T-helper 1 cell treated with Interleukin-12 subunit alpha and Interleukin-12 subunit beta and Interleukin-4 antibody, amounts not matched to agents 30 μg/mL and 1 μg/mL, for 36 hours (primary cell): ENCODE measurements around the gene DUSP10.

ENCODE experiments used
- H3K27ac Mint-ChIP-seq: one replicate; pipeline ENCODE4 v1.8.0; 2021; ENCODE audit warnings: mild to moderate bottlenecking, mixed read lengths
- H3K27me3 Mint-ChIP-seq: one replicate; pipeline ENCODE4 v1.8.0; 2021; ENCODE audit warnings: low read depth, mixed read lengths
- H3K36me3 Mint-ChIP-seq: one replicate; pipeline ENCODE4 v1.8.0; 2021; ENCODE audit warnings: low read depth, mixed read lengths
- H3K4me1 Mint-ChIP-seq: one replicate; pipeline ENCODE4 v1.8.0; 2021; ENCODE audit warnings: low read depth, mixed read lengths
- H3K4me3 Mint-ChIP-seq: one replicate; pipeline ENCODE4 v1.8.0; 2021; ENCODE audit warnings: mild to moderate bottlenecking, moderate library complexity, mixed read lengths
- H3K9me3 Mint-ChIP-seq: one replicate; pipeline ENCODE4 v1.8.0; 2021; ENCODE audit warnings: mixed read lengths

Gene DUSP10

DNA sequence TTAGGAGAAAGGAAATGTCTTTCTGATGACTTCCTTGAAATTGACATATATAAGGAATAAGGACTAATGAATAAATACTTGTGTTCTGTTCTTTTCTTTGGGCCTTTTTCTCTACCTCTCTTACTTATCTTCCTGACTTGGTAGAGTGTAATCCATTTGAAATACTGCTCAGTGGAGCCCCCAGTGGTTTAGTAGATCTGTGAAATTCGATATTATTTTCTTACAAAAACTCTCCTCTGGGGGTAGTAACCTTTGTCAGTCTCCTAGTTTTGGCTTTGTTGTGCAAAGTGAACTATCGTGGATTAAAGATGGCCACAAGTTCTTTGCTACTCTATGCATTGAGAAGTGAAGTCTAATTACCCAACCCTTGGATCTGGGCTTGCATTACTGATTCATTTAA is 48.8 kb downstream of the DUSP10 start:
- no peak overlapping the region for H3K27ac Mint-ChIP-seq
- H3K27me3 Mint-ChIP-seq, result no peaks in the 10 kb centered on the region
- no peak overlapping the region for H3K4me3 Mint-ChIP-seq
- H3K9me3 Mint-ChIP-seq, result peaks cover 9% of the 10 kb centered on the region
- H3K36me3 Mint-ChIP-seq, result peaks cover 10% of the 10 kb centered on the region
- peaks cover 18% of the 10 kb centered on the region for H3K4me1 Mint-ChIP-seq

DNA sequence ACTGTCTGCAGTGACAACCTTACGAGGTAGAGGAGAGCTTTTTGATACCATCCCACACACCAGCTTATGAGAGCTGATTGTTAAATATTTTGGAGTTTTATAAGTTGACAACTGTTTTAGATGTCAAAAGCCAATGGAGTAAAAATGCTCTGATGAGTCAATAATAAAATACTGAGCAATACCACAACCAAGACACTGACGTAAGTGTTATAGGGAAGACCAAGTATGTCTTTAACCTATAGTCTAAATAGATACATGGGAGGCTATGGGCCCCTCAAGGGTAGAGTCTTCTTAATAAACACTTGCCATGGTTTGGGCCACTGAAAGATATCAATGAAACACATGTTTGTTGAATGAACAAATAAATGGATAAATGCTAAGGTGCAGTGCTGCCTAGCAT is 49.2 kb downstream of the DUSP10 start:
- Mint-ChIP-seq H3K27me3 (no peaks in the 10 kb centered on the region), H3K27ac (no peak overlapping the region), H3K9me3 (peaks cover 9% of the 10 kb centered on the region), H3K4me3 (no peak overlapping the region), H3K4me1 (peaks cover 18% of the 10 kb centered on the region), H3K36me3 (peaks cover 7% of the 10 kb centered on the region)

DNA sequence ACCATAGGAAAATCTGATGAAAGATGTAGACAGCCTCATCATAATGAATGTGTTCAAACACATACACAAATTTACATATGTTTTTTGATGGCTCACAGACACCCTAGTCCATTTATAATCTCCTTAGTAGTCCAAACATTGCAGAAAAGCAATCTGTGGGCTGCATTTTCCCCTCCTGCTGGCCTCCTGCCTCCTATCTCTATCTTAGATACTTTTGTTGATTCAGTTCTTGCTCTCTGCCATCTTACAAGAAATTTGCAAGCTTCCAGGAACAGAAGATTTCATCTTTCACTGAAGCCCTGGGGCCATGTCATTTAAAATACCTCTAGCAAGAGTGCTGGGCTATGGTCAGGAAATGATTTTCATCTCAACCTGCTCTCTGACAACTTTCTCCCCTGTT is 50.6 kb downstream of the DUSP10 start:
- Mint-ChIP-seq H3K27me3 (no peaks in the 10 kb centered on the region), H3K27ac (no peak overlapping the region)

DNA sequence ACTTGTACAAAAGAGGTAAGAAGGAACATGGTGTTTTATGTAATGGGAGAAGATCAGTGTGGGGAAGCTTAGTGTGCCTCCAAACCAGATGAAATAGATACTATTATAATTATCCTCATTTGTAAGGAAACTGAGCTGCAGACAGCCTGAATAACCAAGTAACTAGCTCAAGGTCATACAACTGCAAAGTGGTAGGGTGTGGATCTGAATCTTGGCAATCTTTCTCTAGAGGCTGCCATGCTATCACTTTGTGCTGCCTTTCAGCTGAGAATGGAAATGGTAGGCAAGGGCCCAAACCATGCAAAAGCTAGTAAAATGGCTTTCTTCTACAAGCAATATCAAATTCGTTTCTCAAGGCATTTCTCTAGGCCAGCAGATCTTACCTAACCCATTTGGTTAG is 51.0 kb downstream of the DUSP10 start:
- Mint-ChIP-seq H3K36me3 (peaks cover 2% of the 10 kb centered on the region), H3K27me3 (no peaks in the 10 kb centered on the region), H3K4me3 (no peak overlapping the region), H3K4me1 (peaks cover 18% of the 10 kb centered on the region), H3K9me3 (peaks cover 9% of the 10 kb centered on the region), H3K27ac (no peak overlapping the region)

More for the DNA sequence above, 50.6 kb downstream of the DUSP10 start:
- Mint-ChIP-seq H3K4me3 (no peak overlapping the region), H3K4me1 (peaks cover 18% of the 10 kb centered on the region), H3K9me3 (peaks cover 9% of the 10 kb centered on the region), H3K36me3 (peaks cover 2% of the 10 kb centered on the region)

DNA sequence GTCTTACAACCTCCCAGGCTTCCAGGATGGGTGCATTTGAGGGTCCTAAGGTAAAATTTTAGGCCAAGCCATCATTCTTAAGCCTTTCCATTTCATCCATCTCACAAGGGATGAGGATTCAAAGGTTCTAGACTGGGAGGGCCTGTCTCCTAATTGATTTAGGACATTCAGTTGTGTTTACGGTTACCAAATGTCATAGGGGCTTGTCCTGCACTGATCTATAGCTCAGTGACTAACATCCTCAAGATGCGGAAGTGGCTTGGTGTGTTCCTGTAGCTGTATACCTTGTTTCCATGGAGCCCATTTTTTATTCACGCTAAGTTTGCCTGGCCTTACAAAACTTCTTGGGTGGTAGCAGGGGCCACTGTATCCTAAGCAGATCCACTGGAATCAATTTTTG is 52.8 kb downstream of the DUSP10 start:
- Mint-ChIP-seq H3K9me3 (peaks cover 9% of the 10 kb centered on the region), H3K27ac (peak overlapping the region; percentile 34), H3K27me3 (no peaks in the 10 kb centered on the region), H3K36me3 (peaks cover 2% of the 10 kb centered on the region), H3K4me1 (peaks cover 18% of the 10 kb centered on the region), H3K4me3 (no peak overlapping the region)

DNA sequence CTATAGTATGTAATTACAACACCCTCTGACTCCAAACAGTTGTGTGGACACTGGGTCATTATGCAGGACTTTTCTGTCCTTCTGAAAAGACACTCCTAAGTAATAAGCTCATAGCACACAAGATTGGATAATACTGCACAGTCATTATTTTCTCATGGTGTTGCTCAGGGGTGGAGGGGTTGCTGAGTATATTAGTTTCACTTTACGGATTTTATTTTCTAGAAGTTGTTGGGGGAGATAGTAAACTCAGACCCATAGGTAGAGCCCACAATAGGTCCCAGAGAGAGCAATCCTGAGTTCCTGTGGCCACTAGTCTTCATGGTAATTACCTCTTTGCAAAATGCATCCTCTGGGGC is 53.4 kb downstream of the DUSP10 start:
- Mint-ChIP-seq H3K36me3 (no peaks in the 10 kb centered on the region), H3K27ac (no peak overlapping the region), H3K27me3 (no peaks in the 10 kb centered on the region), H3K9me3 (peaks cover 5% of the 10 kb centered on the region), H3K4me1 (peaks cover 18% of the 10 kb centered on the region), H3K4me3 (no peak overlapping the region)

DNA sequence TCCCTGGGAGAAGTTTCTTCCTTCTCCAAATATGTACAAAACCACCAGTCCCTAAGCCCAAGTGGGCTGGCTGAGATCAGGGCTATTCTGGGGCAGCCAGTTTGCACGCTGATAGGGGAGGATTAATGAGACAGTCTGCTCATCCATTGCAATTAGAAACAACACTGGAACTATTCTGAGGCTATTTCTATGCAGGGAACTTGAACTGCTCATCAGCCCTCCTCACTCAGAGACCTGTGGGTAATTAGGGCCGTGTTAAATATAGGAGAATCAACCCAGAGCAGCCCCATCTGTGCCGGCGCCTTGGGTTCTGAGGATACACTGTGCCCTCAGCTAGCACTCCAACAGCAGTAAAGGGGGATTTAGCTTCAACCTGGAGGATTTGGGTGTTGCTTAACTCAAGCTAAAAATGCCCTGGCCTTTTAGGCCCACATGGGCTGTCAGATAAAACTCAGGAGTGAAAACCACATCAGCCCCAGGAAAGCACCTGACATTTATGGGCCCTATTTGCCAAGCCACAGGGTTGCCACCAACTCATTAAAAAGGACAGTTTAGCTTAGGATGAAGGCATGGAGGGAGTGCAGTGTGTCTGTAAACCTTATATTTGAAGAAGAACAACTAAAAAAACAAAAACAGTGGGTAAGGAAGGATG is 53.9 kb downstream of the DUSP10 start:
- Mint-ChIP-seq H3K4me3 (no peak overlapping the region), H3K9me3 (no peaks in the 10 kb centered on the region), H3K36me3 (no peaks in the 10 kb centered on the region), H3K27ac (peak overlapping the region; percentile 64), H3K4me1 (peaks cover 18% of the 10 kb centered on the region), H3K27me3 (no peaks in the 10 kb centered on the region)

DNA sequence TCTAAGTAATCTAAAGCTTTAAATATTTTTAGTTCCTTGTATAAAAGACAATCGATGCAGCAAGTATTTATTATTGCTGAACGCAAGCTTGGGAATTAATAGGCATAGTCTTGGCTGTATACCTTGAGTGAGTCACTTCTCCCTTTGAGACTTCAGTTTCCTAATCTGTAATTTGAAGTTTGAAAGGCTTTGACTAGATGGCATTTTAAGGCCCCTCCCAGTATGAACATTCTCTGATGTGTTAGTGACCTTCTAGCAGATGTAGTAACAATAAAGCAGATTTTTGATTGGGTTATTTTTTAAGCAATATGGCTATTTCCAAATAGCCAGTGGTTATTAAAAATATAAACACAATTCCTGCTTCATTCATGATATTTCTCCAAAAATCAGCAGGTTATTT is 58.2 kb downstream of the DUSP10 start:
- Mint-ChIP-seq H3K9me3 (peaks cover 4% of the 10 kb centered on the region), H3K4me3 (no peak overlapping the region), H3K27me3 (peaks cover 3% of the 10 kb centered on the region), H3K36me3 (no peaks in the 10 kb centered on the region), H3K4me1 (peaks cover 5% of the 10 kb centered on the region), H3K27ac (no peak overlapping the region)

DNA sequence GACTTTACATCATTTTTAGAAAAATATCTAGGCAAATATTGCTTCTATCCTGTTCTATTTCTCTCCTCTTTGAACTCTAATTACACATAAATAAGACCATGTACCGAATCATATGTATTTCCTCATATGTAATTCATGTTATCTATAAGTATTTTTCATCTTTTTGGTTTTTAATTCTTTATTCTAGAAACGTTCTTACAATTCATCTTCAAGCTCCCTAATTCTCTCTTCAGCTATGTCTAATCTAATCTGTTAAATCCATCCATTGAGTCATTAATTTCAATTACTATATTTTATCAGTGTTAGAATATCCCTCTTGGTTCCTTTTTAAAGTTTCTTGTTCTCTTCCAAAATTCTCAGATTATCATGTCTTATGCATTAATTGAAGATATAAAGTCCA is 61.8 kb downstream of the DUSP10 start:
- peaks cover 7% of the 10 kb centered on the region for H3K9me3 Mint-ChIP-seq
- no peak overlapping the region for H3K4me3 Mint-ChIP-seq
- no peak overlapping the region for H3K27ac Mint-ChIP-seq
- H3K4me1 Mint-ChIP-seq, result no peaks in the 10 kb centered on the region
- peaks cover 6% of the 10 kb centered on the region for H3K36me3 Mint-ChIP-seq
- peaks cover 3% of the 10 kb centered on the region for H3K27me3 Mint-ChIP-seq

DNA sequence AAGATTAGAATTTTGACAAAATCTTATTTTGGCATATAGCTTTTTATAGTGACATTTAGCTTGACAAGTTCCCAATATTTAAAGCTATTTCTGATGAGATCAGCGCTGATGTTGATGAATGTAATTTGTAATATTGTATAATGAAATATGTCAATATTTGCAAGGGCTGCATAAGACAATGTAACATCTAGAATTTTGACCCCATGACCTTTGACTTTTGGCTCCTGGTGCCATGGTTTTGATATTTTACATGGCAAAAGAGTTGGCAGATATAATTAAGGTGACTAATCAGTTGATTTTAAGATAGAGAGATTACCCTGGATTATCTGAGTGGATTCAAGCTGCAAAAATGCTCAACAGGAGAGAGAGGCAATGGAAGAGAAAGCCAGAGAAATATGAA is 63.9 kb downstream of the DUSP10 start:
- Mint-ChIP-seq H3K9me3 (peaks cover 7% of the 10 kb centered on the region), H3K27me3 (peaks cover 3% of the 10 kb centered on the region), H3K4me3 (no peak overlapping the region), H3K27ac (no peak overlapping the region), H3K36me3 (peaks cover 6% of the 10 kb centered on the region), H3K4me1 (no peaks in the 10 kb centered on the region)

DNA sequence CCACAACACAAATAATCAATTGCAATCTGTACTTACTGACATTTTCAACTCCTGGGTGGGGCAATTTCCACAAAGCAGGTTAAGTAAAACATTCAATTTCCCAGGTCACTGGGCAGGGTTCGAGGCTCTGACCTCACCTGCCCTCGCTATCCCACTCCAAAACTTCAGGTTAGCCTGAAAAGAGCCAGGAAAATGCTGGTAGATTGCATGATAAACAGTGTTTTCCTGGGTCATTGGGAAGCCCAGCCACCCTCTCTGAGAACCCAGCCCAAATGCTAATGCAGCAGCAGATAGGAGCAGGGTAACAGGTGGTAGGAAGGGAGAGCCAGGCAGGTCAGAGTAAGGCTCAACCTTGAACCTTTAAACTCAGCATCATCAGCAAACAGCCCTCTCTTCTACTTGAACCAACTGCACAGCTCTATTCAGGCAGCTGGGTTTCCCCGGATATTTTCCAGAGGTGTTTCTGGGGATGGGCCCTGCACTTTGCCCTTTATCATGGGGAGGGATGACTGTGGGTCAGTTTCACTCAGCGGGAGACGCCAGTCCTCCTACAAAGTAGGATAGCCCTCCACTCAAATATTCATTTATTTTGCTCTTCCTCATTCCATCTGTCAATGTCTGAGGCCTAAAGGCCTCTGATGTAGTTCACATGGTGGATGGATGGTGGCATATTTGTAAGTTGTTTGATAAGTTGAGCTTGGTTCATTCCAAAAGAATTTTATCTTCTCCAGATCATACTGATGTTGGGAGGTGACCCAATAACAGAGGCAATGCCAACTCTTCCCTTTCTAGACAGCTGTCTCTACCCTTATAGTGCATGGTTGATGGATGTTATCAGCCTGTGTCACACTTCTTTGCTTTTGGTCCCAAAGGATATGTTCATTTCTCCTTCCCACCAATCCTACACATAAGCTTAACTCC is 65.7 kb downstream of the DUSP10 start:
- Mint-ChIP-seq H3K36me3 (peaks cover 6% of the 10 kb centered on the region), H3K9me3 (peaks cover 7% of the 10 kb centered on the region), H3K4me3 (no peak overlapping the region), H3K27me3 (peaks cover under 1% of the 10 kb centered on the region), H3K27ac (no peak overlapping the region), H3K4me1 (no peaks in the 10 kb centered on the region)

DNA sequence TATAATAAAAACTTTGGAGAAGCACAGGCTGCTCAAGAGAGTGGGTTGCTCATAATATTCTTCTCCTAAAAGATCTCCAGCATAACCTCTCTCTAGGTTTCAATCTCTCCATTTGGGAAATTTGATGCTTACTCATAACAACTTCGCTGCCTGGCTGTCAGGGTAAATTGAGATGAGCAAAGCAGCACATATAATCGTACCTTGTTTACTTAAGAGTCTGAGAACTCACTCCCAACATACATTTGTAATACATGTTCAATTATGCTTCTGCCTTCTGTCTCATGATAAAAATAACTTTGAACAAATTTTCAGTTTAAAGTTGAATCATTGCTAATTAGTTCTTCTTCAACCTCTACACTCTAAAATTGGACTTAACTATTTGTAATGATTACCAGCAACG is 68.9 kb downstream of the DUSP10 start:
- Mint-ChIP-seq H3K4me3 (no peak overlapping the region), H3K27ac (no peak overlapping the region), H3K36me3 (peaks cover 6% of the 10 kb centered on the region), H3K9me3 (peaks cover 3% of the 10 kb centered on the region), H3K27me3 (peaks cover 17% of the 10 kb centered on the region), H3K4me1 (no peaks in the 10 kb centered on the region)

DNA sequence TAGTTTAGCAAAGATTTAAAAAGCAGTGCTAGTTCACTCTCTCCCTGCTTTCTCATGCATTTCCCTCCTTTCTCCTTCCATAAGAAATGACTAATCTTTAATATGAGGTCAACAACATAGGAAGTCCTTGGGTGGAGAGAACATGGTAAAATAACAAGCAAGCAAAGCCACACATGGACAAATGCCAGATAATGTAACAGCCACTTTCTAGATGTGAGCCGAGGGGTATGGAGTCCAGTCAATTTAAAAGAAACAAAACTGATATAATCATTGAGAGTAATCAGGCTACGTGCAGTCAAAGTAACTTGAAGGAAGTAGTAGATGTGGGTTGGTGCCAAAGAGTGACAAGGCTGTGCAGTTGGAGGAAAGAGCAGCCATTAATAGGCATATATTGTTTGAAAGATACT is 69.6 kb downstream of the DUSP10 start:
- H3K36me3 Mint-ChIP-seq, result peaks cover 6% of the 10 kb centered on the region

DNA sequence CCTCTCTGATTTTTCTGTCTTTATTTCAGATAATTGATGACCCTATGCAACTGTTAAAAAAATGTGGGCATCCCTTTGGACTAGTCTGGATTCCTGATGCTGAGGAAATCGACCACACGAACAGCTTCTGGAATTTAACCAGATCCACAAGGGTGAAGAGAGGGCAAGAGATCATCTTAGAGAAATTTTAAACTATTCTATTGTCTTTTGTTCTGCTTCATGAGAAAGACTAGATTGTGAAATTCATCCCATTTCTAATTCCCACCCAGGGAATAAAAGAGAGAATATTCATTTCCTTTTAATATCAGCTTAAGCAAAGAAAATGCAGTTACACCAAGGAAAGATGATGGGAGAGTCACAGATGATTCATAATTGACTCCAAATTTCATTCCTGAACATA is 71.8 kb downstream of the DUSP10 start:
- no peaks in the 10 kb centered on the region for H3K4me1 Mint-ChIP-seq
- no peak overlapping the region for H3K4me3 Mint-ChIP-seq
- H3K9me3 Mint-ChIP-seq, result no peaks in the 10 kb centered on the region
- peaks cover 28% of the 10 kb centered on the region for H3K27me3 Mint-ChIP-seq
- H3K36me3 Mint-ChIP-seq, result no peaks in the 10 kb centered on the region
- H3K27ac Mint-ChIP-seq, result no peak overlapping the region

More for the DNA sequence above, 69.6 kb downstream of the DUSP10 start:
- H3K9me3 Mint-ChIP-seq, result peaks cover 3% of the 10 kb centered on the region
- no peaks in the 10 kb centered on the region for H3K4me1 Mint-ChIP-seq
- no peak overlapping the region for H3K27ac Mint-ChIP-seq
- no peak overlapping the region for H3K4me3 Mint-ChIP-seq
- H3K27me3 Mint-ChIP-seq, result peaks cover 23% of the 10 kb centered on the region

DNA sequence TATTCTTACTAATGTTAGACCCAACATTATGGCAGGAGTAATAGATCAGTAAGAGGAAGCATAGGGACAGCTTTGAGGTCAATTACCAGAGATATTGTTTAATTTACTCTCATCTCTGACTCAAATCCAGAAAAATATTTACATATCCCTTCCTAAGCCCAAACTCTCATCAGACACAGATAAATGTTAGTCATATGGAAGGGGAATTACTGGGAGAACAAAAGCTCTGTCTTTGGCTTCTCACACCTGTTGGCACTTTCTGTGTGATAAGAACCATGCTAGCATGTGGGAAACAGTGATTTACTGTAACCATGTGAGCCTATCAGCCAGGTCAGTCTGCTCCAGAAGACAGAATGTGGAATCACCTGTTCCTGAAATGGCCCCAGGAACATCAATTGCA is 72.4 kb downstream of the DUSP10 start:
- H3K27me3 Mint-ChIP-seq, result peaks cover 28% of the 10 kb centered on the region
- H3K36me3 Mint-ChIP-seq, result no peaks in the 10 kb centered on the region
- H3K4me1 Mint-ChIP-seq, result no peaks in the 10 kb centered on the region
- H3K9me3 Mint-ChIP-seq, result no peaks in the 10 kb centered on the region
- H3K27ac Mint-ChIP-seq, result no peak overlapping the region
- no peak overlapping the region for H3K4me3 Mint-ChIP-seq
